ENCODE data around the gene JAZF1. TPM values are rescaled to one million over a fixed set of nuclear protein-coding genes. Genes with fewer than 3 reads are reported as not detected.
A peak's percentile ranks its signal among the peaks of the same experiment; 100 is the strongest.

Gene JAZF1
- total RNA-seq, 1 experiment from 2014 or later, result 14.2 TPM

GRCh38 chr7:28116041-28116440 is 64.6 kb downstream of the JAZF1 start:
- DNase-seq (ENCODE audit: unreplicated experiment), result no peak
- no TSS peak for BruUV-seq (replicated peaks)
- no peaks in the 10 kb centered on the region for H3K36me3 Mint-ChIP-seq (ENCODE audit: insufficient read depth, unreplicated experiment)
- TF ChIP-seq, protein P1, sequence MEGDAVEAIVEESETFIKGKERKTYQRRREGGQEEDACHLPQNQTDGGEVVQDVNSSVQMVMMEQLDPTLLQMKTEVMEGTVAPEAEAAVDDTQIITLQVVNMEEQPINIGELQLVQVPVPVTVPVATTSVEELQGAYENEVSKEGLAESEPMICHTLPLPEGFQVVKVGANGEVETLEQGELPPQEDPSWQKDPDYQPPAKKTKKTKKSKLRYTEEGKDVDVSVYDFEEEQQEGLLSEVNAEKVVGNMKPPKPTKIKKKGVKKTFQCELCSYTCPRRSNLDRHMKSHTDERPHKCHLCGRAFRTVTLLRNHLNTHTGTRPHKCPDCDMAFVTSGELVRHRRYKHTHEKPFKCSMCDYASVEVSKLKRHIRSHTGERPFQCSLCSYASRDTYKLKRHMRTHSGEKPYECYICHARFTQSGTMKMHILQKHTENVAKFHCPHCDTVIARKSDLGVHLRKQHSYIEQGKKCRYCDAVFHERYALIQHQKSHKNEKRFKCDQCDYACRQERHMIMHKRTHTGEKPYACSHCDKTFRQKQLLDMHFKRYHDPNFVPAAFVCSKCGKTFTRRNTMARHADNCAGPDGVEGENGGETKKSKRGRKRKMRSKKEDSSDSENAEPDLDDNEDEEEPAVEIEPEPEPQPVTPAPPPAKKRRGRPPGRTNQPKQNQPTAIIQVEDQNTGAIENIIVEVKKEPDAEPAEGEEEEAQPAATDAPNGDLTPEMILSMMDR (IDR thresholded peaks at IDR 0.05; ENCODE audit: unreplicated experiment), result no peak
- ChIA-PET POLR2A (no interaction called here), CTCF (no interaction called here)
- intact Hi-C loops (cut with micrococcal nuclease), result no loop called here
- H3K9me3 Mint-ChIP-seq (ENCODE audit: unreplicated experiment), result no peaks in the 10 kb centered on the region
- no peaks in the 10 kb centered on the region for H3K4me1 Mint-ChIP-seq (ENCODE audit: insufficient read depth, unreplicated experiment)
- no peaks in the 10 kb centered on the region for H3K27me3 Mint-ChIP-seq (ENCODE audit: insufficient read depth, unreplicated experiment)
- no peak overlapping the region for H3K27ac Mint-ChIP-seq (ENCODE audit: low read depth, unreplicated experiment)
- H3K4me3 Mint-ChIP-seq (ENCODE audit: unreplicated experiment), result no peak overlapping the region

- POLR2A ChIA-PET, result no interaction called here
- H3K4me3 Mint-ChIP-seq (ENCODE audit: unreplicated experiment), result no peak overlapping the region
These were observed 65.3 kb downstream of the JAZF1 start for GRCh38 chr7:28115261-28115660.

GRCh38 chr7:28114056-28114455 is 66.5 kb downstream of the JAZF1 start:
- no peaks in the 10 kb centered on the region for H3K9me3 Mint-ChIP-seq (ENCODE audit: unreplicated experiment)
- no TSS peak for BruUV-seq (replicated peaks)
- ChIA-PET CTCF (interaction anchor here (0.6 to 1.3 kb wide), 4 partner anchors 11 to 511 kb away, joined by 3 to 5 read pairs (median 4); no protein-coding TSS in a partner anchor), POLR2A (no interaction called here)
- no peaks in the 10 kb centered on the region for H3K27me3 Mint-ChIP-seq (ENCODE audit: insufficient read depth, unreplicated experiment)
- intact Hi-C loops (cut with micrococcal nuclease), result no loop called here
- H3K36me3 Mint-ChIP-seq (ENCODE audit: insufficient read depth, unreplicated experiment), result no peaks in the 10 kb centered on the region
- DNase-seq (ENCODE audit: unreplicated experiment), result no peak
- H3K4me1 Mint-ChIP-seq (ENCODE audit: insufficient read depth, unreplicated experiment), result no peaks in the 10 kb centered on the region
- no peak overlapping the region for H3K4me3 Mint-ChIP-seq (ENCODE audit: unreplicated experiment)
- TF ChIP-seq, protein P1 (IDR thresholded peaks at IDR 0.05; ENCODE audit: unreplicated experiment), result no peak
- H3K27ac Mint-ChIP-seq (ENCODE audit: low read depth, unreplicated experiment), result no peak overlapping the region

More at GRCh38 chr7:28115261-28115660, 65.3 kb downstream of the JAZF1 start:
- CTCF ChIA-PET, result no interaction called here
- Mint-ChIP-seq H3K36me3 (ENCODE audit: insufficient read depth, unreplicated experiment) (no peaks in the 10 kb centered on the region), H3K27me3 (ENCODE audit: insufficient read depth, unreplicated experiment) (no peaks in the 10 kb centered on the region), H3K27ac (ENCODE audit: low read depth, unreplicated experiment) (no peak overlapping the region), H3K9me3 (ENCODE audit: unreplicated experiment) (no peaks in the 10 kb centered on the region), H3K4me1 (ENCODE audit: insufficient read depth, unreplicated experiment) (no peaks in the 10 kb centered on the region)
- no TSS peak for BruUV-seq (replicated peaks)
- no peak for DNase-seq (ENCODE audit: unreplicated experiment)
- TF ChIP-seq, protein P1 (IDR thresholded peaks at IDR 0.05; ENCODE audit: unreplicated experiment), result no peak
- intact Hi-C loops (cut with micrococcal nuclease), result no loop called here

DNA sequence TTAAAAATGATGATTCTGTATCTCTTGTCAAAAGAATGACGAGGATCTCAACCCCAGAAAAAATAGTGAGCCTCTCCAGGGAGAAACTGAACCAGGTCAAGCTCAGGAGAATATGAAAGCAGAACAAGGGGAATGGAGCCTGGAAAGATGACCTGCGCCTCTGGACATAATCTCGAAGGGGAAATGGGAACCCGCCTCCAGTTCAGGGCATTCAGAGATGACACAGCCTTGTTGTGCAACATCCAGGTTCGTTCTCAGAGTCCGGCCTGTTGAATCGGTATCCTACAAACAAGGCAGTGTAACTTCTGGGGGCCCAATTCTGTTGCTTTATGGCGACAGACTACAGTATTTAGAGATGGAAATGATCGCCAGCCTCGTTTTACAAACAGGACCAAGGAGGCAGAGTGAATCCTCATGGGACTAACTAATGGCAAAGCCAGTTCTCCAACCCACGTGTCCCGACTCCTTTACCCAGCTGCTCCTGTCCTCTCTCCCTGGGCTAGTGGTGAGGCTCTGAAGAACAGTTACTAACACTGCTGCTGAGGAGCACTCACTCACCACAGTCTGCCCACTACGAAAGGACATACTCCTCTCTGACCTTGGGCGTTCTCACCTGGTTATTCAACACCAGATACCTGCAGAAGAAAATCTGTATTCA is 67.6 kb downstream of the JAZF1 start:
- no TSS peak for BruUV-seq (replicated peaks)
- no peaks in the 10 kb centered on the region for H3K27me3 Mint-ChIP-seq (ENCODE audit: insufficient read depth, unreplicated experiment)
- TF ChIP-seq, protein P1 (IDR thresholded peaks at IDR 0.05; ENCODE audit: unreplicated experiment), result no peak
- intact Hi-C loops (cut with micrococcal nuclease), result no loop called here
- peaks cover 5% of the 10 kb centered on the region for H3K36me3 Mint-ChIP-seq (ENCODE audit: insufficient read depth, unreplicated experiment)
- POLR2A ChIA-PET, result no interaction called here
- H3K27ac Mint-ChIP-seq (ENCODE audit: low read depth, unreplicated experiment), result no peak overlapping the region
- CTCF ChIA-PET, result interaction anchor here (1.3 kb wide), 1 partner anchor 17 kb away, joined by 5 read pairs; no protein-coding TSS in a partner anchor
- peaks cover 6% of the 10 kb centered on the region for H3K4me1 Mint-ChIP-seq (ENCODE audit: insufficient read depth, unreplicated experiment)
- no peak overlapping the region for H3K4me3 Mint-ChIP-seq (ENCODE audit: unreplicated experiment)
- no peaks in the 10 kb centered on the region for H3K9me3 Mint-ChIP-seq (ENCODE audit: unreplicated experiment)
- peak; percentile 76 for DNase-seq (ENCODE audit: unreplicated experiment)

Data from MCF 10A (cell line).